ENCODE measurements around the gene TFCP2.
"Not testable (repeated sequence)": the region's sequence is repeated elsewhere in the genome, so short reads cannot be mapped to it uniquely, and the experiment has no call there.

The TFCP2 gene

GRCh38 chr12:51083126-51083833, 89.7 kb downstream of the TFCP2 start, which contains the start of gene CSRNP2:
CSRNP2 (minus strand) TSS chr12:51083596; CDS start chr12:51076561, 7,035 bp downstream.
- peak; percentile 96 for DNase-seq
- H3K27me3 ChIP-seq (replicated peaks) = no peaks in the 10 kb centered on the region
- H3K27ac ChIP-seq = peak within 1 kb of the TSS; percentile 95
- H3K36me3 ChIP-seq (replicated peaks) = no peaks in the 10 kb centered on the region
- peak within 1 kb of the TSS; percentile 91 for H3K4me3 ChIP-seq (ENCODE audit: low read depth, low read length)
- in situ Hi-C loops (cut with HindIII; ENCODE audit: low pct_ligation_motif_present, low sequenced_read_pairs) = no loop called here
- TF ChIP-seq, protein P1, sequence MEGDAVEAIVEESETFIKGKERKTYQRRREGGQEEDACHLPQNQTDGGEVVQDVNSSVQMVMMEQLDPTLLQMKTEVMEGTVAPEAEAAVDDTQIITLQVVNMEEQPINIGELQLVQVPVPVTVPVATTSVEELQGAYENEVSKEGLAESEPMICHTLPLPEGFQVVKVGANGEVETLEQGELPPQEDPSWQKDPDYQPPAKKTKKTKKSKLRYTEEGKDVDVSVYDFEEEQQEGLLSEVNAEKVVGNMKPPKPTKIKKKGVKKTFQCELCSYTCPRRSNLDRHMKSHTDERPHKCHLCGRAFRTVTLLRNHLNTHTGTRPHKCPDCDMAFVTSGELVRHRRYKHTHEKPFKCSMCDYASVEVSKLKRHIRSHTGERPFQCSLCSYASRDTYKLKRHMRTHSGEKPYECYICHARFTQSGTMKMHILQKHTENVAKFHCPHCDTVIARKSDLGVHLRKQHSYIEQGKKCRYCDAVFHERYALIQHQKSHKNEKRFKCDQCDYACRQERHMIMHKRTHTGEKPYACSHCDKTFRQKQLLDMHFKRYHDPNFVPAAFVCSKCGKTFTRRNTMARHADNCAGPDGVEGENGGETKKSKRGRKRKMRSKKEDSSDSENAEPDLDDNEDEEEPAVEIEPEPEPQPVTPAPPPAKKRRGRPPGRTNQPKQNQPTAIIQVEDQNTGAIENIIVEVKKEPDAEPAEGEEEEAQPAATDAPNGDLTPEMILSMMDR (IDR thresholded peaks at IDR 0.05; ENCODE audit: low read depth, low read length, missing control alignments) = no peak

GRCh38 chr12:51082561-51083125, 90.3 kb downstream of the TFCP2 start:
- in situ Hi-C loops (cut with HindIII; ENCODE audit: low pct_ligation_motif_present, low sequenced_read_pairs) = no loop called here
- peak overlapping the region; percentile 95 for H3K27ac ChIP-seq
- no peaks in the 10 kb centered on the region for H3K27me3 ChIP-seq (replicated peaks)
- H3K4me3 ChIP-seq (ENCODE audit: low read depth, low read length) = peak overlapping the region; percentile 91
- H3K36me3 ChIP-seq (replicated peaks) = no peaks in the 10 kb centered on the region
- peak; percentile 34 for DNase-seq
- TF ChIP-seq, protein P1 (IDR thresholded peaks at IDR 0.05; ENCODE audit: low read depth, low read length, missing control alignments) = no peak

DNA sequence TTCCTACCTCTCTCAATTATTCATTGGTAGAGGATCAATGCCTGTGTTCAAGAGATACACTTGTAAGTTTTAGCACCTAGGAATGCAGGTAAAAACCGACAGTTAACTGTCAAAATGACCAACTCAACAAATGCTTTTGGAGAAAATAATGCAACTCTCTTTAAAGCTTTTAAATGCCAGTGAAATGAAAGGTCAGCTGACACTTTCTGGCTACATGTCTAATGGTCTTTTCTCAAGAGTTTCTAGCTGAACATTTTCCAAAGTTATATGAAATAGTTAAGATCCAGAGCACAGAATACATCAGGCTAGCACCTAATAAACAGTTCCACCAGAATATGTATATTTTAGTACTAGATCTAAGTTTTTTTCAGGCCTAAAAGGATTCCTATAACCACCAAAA, 91.5 kb downstream of the TFCP2 start:
- Histone ChIP-seq H3K4me3 (ENCODE audit: low read depth, low read length) (no peak overlapping the region), H3K27ac (no peak overlapping the region)
- in situ Hi-C loops (cut with HindIII; ENCODE audit: low pct_ligation_motif_present, low sequenced_read_pairs) = no loop called here

DNA sequence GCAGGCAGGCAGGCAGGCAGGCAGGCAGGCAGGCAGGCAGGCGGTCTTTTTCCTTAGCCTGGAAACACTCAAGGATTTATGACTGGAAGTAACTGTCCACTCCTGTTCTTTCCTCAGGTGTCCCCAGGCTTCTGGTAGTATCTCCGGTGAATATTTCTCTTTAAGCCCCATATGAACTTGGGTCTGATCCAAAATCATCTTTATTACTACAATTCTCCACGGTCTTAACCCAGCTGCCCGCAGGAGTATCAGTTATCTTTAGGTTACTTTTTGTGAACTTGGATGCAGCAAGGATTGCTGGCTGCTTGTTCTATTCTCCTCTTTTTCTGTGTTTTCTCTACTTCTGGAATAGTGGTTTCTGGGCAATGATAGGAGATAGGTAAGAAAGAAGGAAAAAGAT, 92.8 kb downstream of the TFCP2 start:
- in situ Hi-C loops (cut with HindIII; ENCODE audit: low pct_ligation_motif_present, low sequenced_read_pairs) = no loop called here
- no peak overlapping the region for H3K27ac ChIP-seq
- H3K4me3 ChIP-seq (ENCODE audit: low read depth, low read length) = no peak overlapping the region
- DNase-seq = no peak
- no peaks in the 10 kb centered on the region for H3K27me3 ChIP-seq (replicated peaks)
- H3K36me3 ChIP-seq (replicated peaks) = peaks cover 5% of the 10 kb centered on the region
- TF ChIP-seq, protein P1 (IDR thresholded peaks at IDR 0.05; ENCODE audit: low read depth, low read length, missing control alignments) = no peak

More for the DNA sequence above, 91.5 kb downstream of the TFCP2 start:
- H3K27me3 ChIP-seq (replicated peaks) = no peaks in the 10 kb centered on the region
- H3K36me3 ChIP-seq (replicated peaks) = peaks cover 2% of the 10 kb centered on the region
- TF ChIP-seq, protein P1 (IDR thresholded peaks at IDR 0.05; ENCODE audit: low read depth, low read length, missing control alignments) = no peak
- no peak for DNase-seq

GRCh38 chr12:51078866-51079265, 94.1 kb downstream of the TFCP2 start:
- in situ Hi-C loops (cut with HindIII; ENCODE audit: low pct_ligation_motif_present, low sequenced_read_pairs); H3K36me3 ChIP-seq (replicated peaks); H3K27ac ChIP-seq; H3K27me3 ChIP-seq (replicated peaks); DNase-seq; H3K4me3 ChIP-seq (ENCODE audit: low read depth, low read length): not testable (repeated sequence)

GRCh38 chr12:51078346-51078745, 94.6 kb downstream of the TFCP2 start:
- DNase-seq; in situ Hi-C loops (cut with HindIII; ENCODE audit: low pct_ligation_motif_present, low sequenced_read_pairs); H3K27ac ChIP-seq; H3K27me3 ChIP-seq (replicated peaks); H3K4me3 ChIP-seq (ENCODE audit: low read depth, low read length): not testable (repeated sequence)
- peaks cover 11% of the 10 kb centered on the region for H3K36me3 ChIP-seq (replicated peaks)
